Activated T-cell treated with anti-CD3 and anti-CD28 coated beads for 4 hours (primary cell): ENCODE measurements around the gene NBPF19.
"Not testable (repeated sequence)": the region's sequence is repeated elsewhere in the genome, so short reads cannot be mapped to it uniquely, and the experiment has no call there.

Source experiments
- DNase-seq: peaks from one replicate; pipeline ENCODE4 v3.0.0-alpha.2; 2020

Gene NBPF19

GRCh38 chr1:149474745-149475144, at the start of gene NBPF19:
TSS of gene NBPF19 (plus strand) at chr1:149475045. CDS start at chr1:149475933, 888 bp downstream.
- DNase-seq = not testable (repeated sequence)

- not testable (repeated sequence) for DNase-seq
These were observed 46.5 kb upstream of the NBPF19 start for GRCh38 chr1:149428317-149428716.

GRCh38 chr1:149445451-149445850, 29.4 kb upstream of the NBPF19 start:
- DNase-seq = not testable (repeated sequence)

- DNase-seq = not testable (repeated sequence)
These were observed 22.6 kb upstream of the NBPF19 start for GRCh38 chr1:149452196-149452595.

GRCh38 chr1:149452652-149453051, 22.2 kb upstream of the NBPF19 start:
- not testable (repeated sequence) for DNase-seq

GRCh38 chr1:149558350-149558825, 83.5 kb downstream of the NBPF19 start:
- DNase-seq = peak; percentile 40

GRCh38 chr1:149561806-149562205, 87.0 kb downstream of the NBPF19 start:
- DNase-seq = not testable (repeated sequence)

- not testable (repeated sequence) for DNase-seq
These were observed 90.6 kb downstream of the NBPF19 start for GRCh38 chr1:149565485-149565884.

- DNase-seq = not testable (repeated sequence)
These were observed 97.9 kb downstream of the NBPF19 start for GRCh38 chr1:149572763-149573162.

- not testable (repeated sequence) for DNase-seq
These were observed 110.7 kb downstream of the NBPF19 start for GRCh38 chr1:149585592-149585991.
